GM12865 (cell line): ENCODE measurements around the gene ARHGAP4.

Source experiments
- DNase-seq: peaks from one replicate; pipeline ENCODE4 v3.0.0; 2010; ENCODE audit warnings: low read depth
- H3K4me3 ChIP-seq: 2 replicates; pipeline ENCODE4 v1.5.1; 2011; ENCODE audit warnings: mild to moderate bottlenecking, low read depth, low read length, control low read depth
- TF ChIP-seq, protein P1 (sequence below): IDR thresholded peaks from 2 replicates; pipeline ENCODE4 v1.5.1; 2011; ENCODE audit warnings: low read length, control low read depth, low read depth, inconsistent platforms; ENCODE audit not compliant: insufficient read depth; ENCODE audit errors: missing control alignments

The ARHGAP4 gene

GRCh38 chrX:153871946-153872878 lies 53.9 kb downstream of the ARHGAP4 start:
- no peak overlapping the region for H3K4me3 ChIP-seq
- TF ChIP-seq, protein P1, sequence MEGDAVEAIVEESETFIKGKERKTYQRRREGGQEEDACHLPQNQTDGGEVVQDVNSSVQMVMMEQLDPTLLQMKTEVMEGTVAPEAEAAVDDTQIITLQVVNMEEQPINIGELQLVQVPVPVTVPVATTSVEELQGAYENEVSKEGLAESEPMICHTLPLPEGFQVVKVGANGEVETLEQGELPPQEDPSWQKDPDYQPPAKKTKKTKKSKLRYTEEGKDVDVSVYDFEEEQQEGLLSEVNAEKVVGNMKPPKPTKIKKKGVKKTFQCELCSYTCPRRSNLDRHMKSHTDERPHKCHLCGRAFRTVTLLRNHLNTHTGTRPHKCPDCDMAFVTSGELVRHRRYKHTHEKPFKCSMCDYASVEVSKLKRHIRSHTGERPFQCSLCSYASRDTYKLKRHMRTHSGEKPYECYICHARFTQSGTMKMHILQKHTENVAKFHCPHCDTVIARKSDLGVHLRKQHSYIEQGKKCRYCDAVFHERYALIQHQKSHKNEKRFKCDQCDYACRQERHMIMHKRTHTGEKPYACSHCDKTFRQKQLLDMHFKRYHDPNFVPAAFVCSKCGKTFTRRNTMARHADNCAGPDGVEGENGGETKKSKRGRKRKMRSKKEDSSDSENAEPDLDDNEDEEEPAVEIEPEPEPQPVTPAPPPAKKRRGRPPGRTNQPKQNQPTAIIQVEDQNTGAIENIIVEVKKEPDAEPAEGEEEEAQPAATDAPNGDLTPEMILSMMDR = no peak
- no peak for DNase-seq

DNA sequence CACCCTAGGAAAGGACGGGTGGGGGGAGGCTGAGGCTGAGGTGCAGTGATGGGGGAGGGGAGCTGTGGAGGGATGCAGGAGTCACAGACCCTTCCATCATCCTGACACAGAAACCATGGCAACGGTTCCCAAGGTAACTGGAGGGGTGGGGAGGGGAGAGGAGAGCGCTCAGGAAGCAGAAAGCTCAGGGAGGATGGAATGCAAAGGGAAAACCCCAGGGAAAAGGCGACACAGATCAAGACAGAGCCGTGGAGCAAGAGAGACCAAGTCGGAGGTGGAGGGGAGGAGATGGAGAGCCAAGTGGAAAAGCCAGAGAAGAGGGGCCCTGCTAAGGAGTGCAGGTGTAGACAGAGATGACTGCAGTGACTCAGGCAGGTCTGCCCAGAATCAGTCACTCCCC lies 54.6 kb downstream of the ARHGAP4 start:
- H3K4me3 ChIP-seq = no peak overlapping the region
- TF ChIP-seq, protein P1 = no peak
- DNase-seq = no peak

- H3K4me3 ChIP-seq = no peak overlapping the region
- no peak for DNase-seq
- TF ChIP-seq, protein P1 = no peak
Measured at GRCh38 chrX:153870791-153871360, 55.2 kb downstream of the ARHGAP4 start.

DNA sequence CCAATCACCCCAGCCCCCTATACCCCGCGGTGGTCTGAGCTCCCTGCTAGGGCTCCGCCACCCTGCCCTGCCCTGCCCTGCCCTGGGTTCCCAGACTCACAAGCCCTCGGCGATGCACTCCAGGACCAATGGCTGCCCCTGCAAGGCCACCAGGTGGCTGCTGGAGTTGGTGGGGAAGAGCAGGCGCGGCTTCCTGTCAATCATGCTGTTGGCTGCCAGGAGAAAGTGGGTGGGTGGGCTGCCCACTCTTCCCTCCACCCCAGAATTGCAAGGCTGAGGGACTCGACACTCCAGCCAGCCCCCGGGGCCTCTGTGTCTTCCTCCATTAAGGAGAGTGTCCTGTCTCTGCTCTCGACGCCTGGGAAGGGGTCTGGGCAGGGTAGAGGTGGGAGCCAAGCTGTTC lies 55.8 kb downstream of the ARHGAP4 start:
- H3K4me3 ChIP-seq = no peak overlapping the region
- DNase-seq = no peak
- TF ChIP-seq, protein P1 = no peak

- TF ChIP-seq, protein P1 = no peak
- no peak for DNase-seq
- H3K4me3 ChIP-seq = no peak overlapping the region
Measured at GRCh38 chrX:153869473-153870287, 56.4 kb downstream of the ARHGAP4 start.

DNA sequence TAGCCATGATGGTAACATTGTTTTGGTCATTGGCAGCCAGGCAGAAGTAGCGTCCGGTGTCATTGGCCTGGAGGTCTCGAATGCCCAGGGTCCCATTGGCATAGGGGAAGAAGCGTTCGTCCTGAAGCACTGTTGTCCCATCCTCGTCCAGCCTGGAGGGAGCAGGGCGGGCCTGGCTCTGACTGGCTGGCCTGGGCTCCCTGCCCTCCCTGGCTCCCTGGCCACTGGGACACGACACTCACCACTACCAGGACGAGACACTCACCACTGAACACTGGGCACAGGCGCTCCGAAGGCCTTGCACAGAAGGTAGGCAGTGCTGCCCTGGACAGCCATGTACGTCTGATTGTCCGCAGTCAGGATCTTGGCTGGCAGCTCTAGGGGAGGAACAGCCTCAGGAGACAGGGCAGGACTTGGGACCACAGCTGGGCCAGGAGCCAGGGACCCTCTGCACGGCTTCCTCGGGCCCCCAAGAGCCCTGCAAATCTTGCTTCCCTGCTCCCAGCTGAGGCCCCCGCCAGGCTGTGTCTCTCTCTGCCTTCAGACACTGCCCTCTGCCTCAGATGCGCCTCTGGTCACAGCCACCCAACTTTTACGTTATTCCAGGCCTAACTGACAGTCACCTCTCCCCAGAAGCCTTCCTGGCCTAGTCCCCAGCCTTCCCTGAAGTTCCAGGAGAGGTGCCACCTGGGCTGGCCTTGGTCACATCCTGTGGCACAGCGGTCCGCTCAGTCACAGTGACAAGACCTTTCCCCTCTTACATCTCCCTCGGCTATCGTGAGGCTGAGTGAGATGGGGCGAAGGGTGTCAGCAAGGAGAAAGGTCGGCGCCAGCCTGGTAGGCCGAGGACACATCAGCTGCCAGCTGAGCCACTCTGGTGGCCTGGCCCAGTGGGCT lies 57.2 kb downstream of the ARHGAP4 start:
- H3K4me3 ChIP-seq = no peak overlapping the region
- DNase-seq = no peak
- TF ChIP-seq, protein P1 = no peak
